Heart left ventricle (tissue), 16 donors: Measurements from ENCODE around the gene TRAPPC1. TPM values are rescaled to one million over a fixed set of nuclear protein-coding genes. Genes with fewer than 3 reads are reported as not detected.
A peak's percentile ranks its signal among the peaks of the same experiment; 100 is the strongest.

Experiments
- ATAC-seq, 4 donors: fragments of 200-7000 bp; cut with Tn5 transposase; one replicate each; pipeline ENCODE4 v1.9.1; 2020 to 2022; ENCODE audit warnings: moderate library complexity in 4 of 4, mild to moderate bottlenecking in 3 of 4, moderate number of reproducible peaks in 1 of 4
- DNase-seq, 5 donors: peaks; one replicate each; pipeline ENCODE4 v3.0.0-alpha.2; 2020
- H3K27ac ChIP-seq, 12 donors: fragments of 200-600 bp; sonication (generic) in 4 of 12; one replicate each; pipeline versions ENCODE4 v1.5.0 to v1.8.0; 2016 to 2022; ENCODE audit warnings: mild to moderate bottlenecking in 2 of 12
- H3K27me3 ChIP-seq, 9 donors: fragments of 200-600 bp; sonication (generic) in 2 of 9; one replicate each; pipeline versions ENCODE4 v1.5.1 to v1.8.0; 2016 to 2022; ENCODE audit warnings: mild to moderate bottlenecking in 3 of 9
- H3K36me3 ChIP-seq, 9 donors: fragments of 200-600 bp; sonication (generic) in 2 of 9; one replicate each; pipeline versions ENCODE4 v1.5.0 to v1.8.0; 2018 to 2022; ENCODE audit warnings: mild to moderate bottlenecking in 2 of 9
- H3K4me1 ChIP-seq, 12 donors: fragments of 200-600 bp; sonication (generic) in 4 of 12; one replicate each; pipeline versions ENCODE4 v1.5.0 to v1.8.0; 2016 to 2022; ENCODE audit warnings: mild to moderate bottlenecking in 3 of 12
- H3K4me3 ChIP-seq, 12 donors: fragments of 200-600 bp; sonication (generic) in 4 of 12; one replicate each; pipeline versions ENCODE4 v1.5.0 to v1.8.0; 2017 to 2022; ENCODE audit warnings: mild to moderate bottlenecking in 9 of 12, moderate library complexity in 4 of 12
- H3K9me3 ChIP-seq, 12 donors: fragments of 200-600 bp; sonication (generic) in 4 of 12; one replicate each; pipeline versions ENCODE4 v1.5.0 to v1.8.0; 2016 to 2022; ENCODE audit warnings: mild to moderate bottlenecking in 1 of 12
- CTCF ChIP-seq, 12 donors: fragments of 200-600 bp; sonication (generic) in 4 of 12; IDR thresholded peaks; one replicate each; pipeline versions ENCODE4 v1.5.0 to v1.8.0; 2018 to 2022; ENCODE audit warnings: antibody characterized with exemption in 12 of 12, mild to moderate bottlenecking in 5 of 12
- POLR2A ChIP-seq, 2 donors: fragments of 450-650 bp; IDR thresholded peaks; one replicate each; pipeline ENCODE4 v1.6.1; 2017; ENCODE audit warnings: antibody characterized with exemption in 2 of 2, mild to moderate bottlenecking in 2 of 2, moderate library complexity in 2 of 2
- WGBS, 4 donors: extraction: QIAGEN DNeasy Blood & Tissue Kit in 2 of 4; methylation state at CpG; one replicate each; pipeline versions ENCODE4 v1.1.5 to v1.1.7; 2013 to 2018; 5-methylcytosine and 5-hydroxymethylcytosine counted together
- intact Hi-C, 10 donors: fragments of 100-400 bp; cut with DNase I; formaldehyde crosslinking; loops; one replicate each; pipeline versions ENCODE4 v1.11.1 to v1.14.2; 2022
- polyA plus RNA-seq, 2 donors: library from polyadenylated mRNA; stranded (reverse); fragments of 200-250 nt; gene quantifications; one replicate each; pipeline ENCODE4 v1.2.3, GENCODE V29; 2013
- total RNA-seq, 9 donors: library from RNA; depleted of rRNA in 2 of 9; stranded (reverse); fragments of >200 nt in 2 of 9; fragmentation: NEBNext Ultra II Directional in 3 of 9; extraction: Animal tissue kit (Norgen Biotek cat#: 25700) in 3 of 9; gene quantifications; one replicate each; pipeline versions ENCODE4 v1.1.0 to v1.2.4, GENCODE V29; 2016 to 2023
- donor health status: ischemic (EF 13 %, LVEDD 7.1; RV severe dilation, severe dysfunction).
- donor health status: healthy with polysubstance abuse.
- donor health status: DM: no; HTN: yes; CAD: no.
- donor health status: DM: no; HTN: no; CAD: no.
- donor health status: ischemic (EF 25% LVEDD 6.9; RV normal size, moderate dysfunction).
- donor health status: ischemic (EF 25% LVEDD 5.7; RV mildly dilated, moderate dysfunction).
- donor health status: healthy.
- donor health status: DM: yes; HTN: yes; CAD: no.
- donor health status: ischemic (EF 35%, LVEDD 5.7; RV mildly dilated, moderate dysfunction).
- donor health status: nonischemic (EF 11% LVEDD 7.7; RV severe dilation, severe dysfunction).
- donor health status: DM: yes; HTN: yes; CAD: no.
- donor health status: PGD.
- donor health status: ischemic (EF 29% LVEDD 5.4; RV normal size, mild dysfunction).
- donor health status: nonischemic (EF 23%, LVEDD 6.1; RV moderate dilation, normal function).

The TRAPPC1 gene
- total and polyA plus RNA-seq, 11 donors = 60.8 to 170 (median 132) TPM

- DNase-seq = peak in 3 of 5 donors; percentile 16 to 67 (median 26)
- 1 to 3% (median 1%) methylated on average over 52 to 86 of the region's 100 CpGs for WGBS, 4 donors
Measured at GRCh38 chr17:7884581-7885366, 47.0 kb downstream of the TRAPPC1 start.

GRCh38 chr17:7883781-7884386 lies 47.9 kb downstream of the TRAPPC1 start:
- no peak for DNase-seq
- WGBS, 4 donors = 29 to 56% (median 39%) methylated on average over 3 of the region's 3 CpGs
- intact Hi-C loops = no loop called here
- Histone ChIP-seq H3K9me3 (no peaks in the 10 kb centered on the region), H3K4me1 (peaks cover 10 to 78% (median 31%) of the 10 kb centered on the region in 12 donors), H3K36me3 (peaks cover 0 to 31% (median 5%) of the 10 kb centered on the region in 9 donors), H3K4me3 (peak overlapping the region in 9 of 12 donors; percentile 23 to 86 (median 78)), H3K27ac (peak overlapping the region in 6 of 12 donors; percentile 6 to 98 (median 39)), H3K27me3 (no peaks in the 10 kb centered on the region)
- TF ChIP-seq POLR2A (IDR thresholded peaks at IDR 0.05) = no peak
- no peak for TF ChIP-seq CTCF (IDR thresholded peaks at IDR 0.05)
- no peak for ATAC-seq

More at GRCh38 chr17:7884581-7885366, 47.0 kb downstream of the TRAPPC1 start:
- peak overlapping the region; percentile 57 to 86 (median 76) for H3K4me3 ChIP-seq
- peaks cover 16 to 83% (median 40%) of the 10 kb centered on the region in 12 donors for H3K4me1 ChIP-seq
- no peak for ATAC-seq
- H3K27ac ChIP-seq = peak overlapping the region; percentile 57 to 98 (median 91)
- H3K9me3 ChIP-seq = no peaks in the 10 kb centered on the region
- TF ChIP-seq CTCF (IDR thresholded peaks at IDR 0.05) (no peak), POLR2A (IDR thresholded peaks at IDR 0.05) (no peak)
- H3K27me3 ChIP-seq = no peaks in the 10 kb centered on the region
- intact Hi-C loops = loop anchor here in 1 of 10 donors (5.0 kb wide), 1 partner anchor 48 kb away; the partner anchor contains the start of genes CNTROB and TRAPPC1
- H3K36me3 ChIP-seq = peaks cover 0 to 25% (median 5%) of the 10 kb centered on the region in 9 donors

- H3K27ac ChIP-seq = peak overlapping the region in 1 of 12 donors; percentile 82
- H3K9me3 ChIP-seq = no peaks in the 10 kb centered on the region
- H3K4me1 ChIP-seq = peaks cover 0 to 65% (median 20%) of the 10 kb centered on the region in 12 donors
- no peaks in the 10 kb centered on the region for H3K27me3 ChIP-seq
- TF ChIP-seq POLR2A (IDR thresholded peaks at IDR 0.05) = no peak
- no peak for TF ChIP-seq CTCF (IDR thresholded peaks at IDR 0.05)
- DNase-seq (no peak), ATAC-seq (no peak)
- no peak overlapping the region for H3K4me3 ChIP-seq
- WGBS, 4 donors = 87 to 92% (median 90%) methylated on average over 3 of the region's 3 CpGs
- intact Hi-C loops = no loop called here
- H3K36me3 ChIP-seq = peaks cover 0 to 40% (median 5%) of the 10 kb centered on the region in 9 donors
Measured at GRCh38 chr17:7882629-7883028, 49.1 kb downstream of the TRAPPC1 start.

GRCh38 chr17:7882068-7882467 lies 49.7 kb downstream of the TRAPPC1 start:
- Histone ChIP-seq H3K27me3 (no peaks in the 10 kb centered on the region), H3K4me1 (peaks cover 0 to 61% (median 16%) of the 10 kb centered on the region in 12 donors), H3K4me3 (no peak overlapping the region), H3K9me3 (no peaks in the 10 kb centered on the region), H3K36me3 (peaks cover 0 to 43% (median 5%) of the 10 kb centered on the region in 9 donors), H3K27ac (no peak overlapping the region)
- WGBS, 4 donors = 69 to 81% (median 79%) methylated on average over 7 of the region's 7 CpGs
- DNase-seq (no peak), ATAC-seq (no peak)
- TF ChIP-seq CTCF (IDR thresholded peaks at IDR 0.05) = no peak
- no peak for TF ChIP-seq POLR2A (IDR thresholded peaks at IDR 0.05)
- intact Hi-C loops = no loop called here
